HEK293 (cell line): ENCODE measurements around the gene CDC20.

ENCODE experiments used
- CTCF ChIA-PET: fragments of 350-600 bp; formaldehyde crosslinking; extraction: SDS; loops from one replicate; lab custom pipeline; 2021; ENCODE audit warnings: antibody characterized with exemption; lab: Yijun Ruan, JAX
- POLR2A ChIA-PET: fragments of 300-600 bp; formaldehyde crosslinking; extraction: SDS; loops from one replicate; lab custom pipeline; 2020; ENCODE audit warnings: antibody characterized with exemption, inconsistent platforms; lab: Yijun Ruan, JAX
- H3K27ac ChIP-seq: fragments of 200-500 bp; sonication (Bioruptor generic); 2 replicates; pipeline ENCODE4 v1.5.1; 2014; ENCODE audit warnings: low read depth, low read length, control low read depth, inconsistent platforms; ENCODE audit errors: extremely low read depth
- H3K36me3 ChIP-seq, 2 experiments: fragments of 200-500 bp in 1 of 2; sonication (Bioruptor generic) in 1 of 2; 1 replicate in 1 of 2; 2 replicates in 1 of 2; pipeline ENCODE4 v1.5.1; 2014 to 2017; ENCODE audit warnings: inconsistent platforms in 2 of 2, low read length in 2 of 2; ENCODE audit not compliant: control insufficient read depth in 2 of 2, insufficient read depth in 1 of 2
- H3K4me1 ChIP-seq: fragments of 200-500 bp; sonication (Bioruptor generic); 2 replicates; pipeline ENCODE4 v1.5.1; 2014; ENCODE audit warnings: mild to moderate bottlenecking, low read length, inconsistent platforms; ENCODE audit not compliant: control insufficient read depth, insufficient read depth
- H3K4me3 ChIP-seq: 2 replicates; pipeline ENCODE4 v1.5.1; 2011; ENCODE audit warnings: low read depth, mild to moderate bottlenecking, control low read depth, low read length, moderate library complexity
- H3K9me3 ChIP-seq: fragments of 200-500 bp; sonication (Bioruptor generic); 2 replicates; pipeline ENCODE4 v1.5.1; 2014; ENCODE audit warnings: low read depth, low read length, inconsistent platforms; ENCODE audit not compliant: control insufficient read depth, insufficient read depth
- FEZF1 ChIP-seq: fragments of 450-650 bp; formaldehyde crosslinking; IDR thresholded peaks from 2 replicates; pipeline ENCODE4 v1.5.1; 2016; ENCODE audit warnings: missing biosample characterization, missing genetic modification characterization
- KLF7 ChIP-seq: fragments of 450-650 bp; formaldehyde crosslinking; IDR thresholded peaks from 2 replicates; pipeline ENCODE4 v1.5.1; 2016; ENCODE audit warnings: missing biosample characterization, missing genetic modification characterization, borderline replicate concordance
- KLF8 ChIP-seq: fragments of 450-650 bp; formaldehyde crosslinking; IDR thresholded peaks from 2 replicates; pipeline ENCODE4 v1.5.1; 2016; ENCODE audit warnings: missing biosample characterization, missing genetic modification characterization
- OSR2 ChIP-seq: fragments of 450-650 bp; formaldehyde crosslinking; IDR thresholded peaks from 2 replicates; pipeline ENCODE4 v1.5.1; 2016; ENCODE audit warnings: missing biosample characterization, missing genetic modification characterization
- PBX3 ChIP-seq: sonication (generic); formaldehyde crosslinking; IDR thresholded peaks from 2 replicates; pipeline ENCODE4 v1.8.1; 2022; ENCODE audit warnings: mild to moderate bottlenecking, moderate library complexity, missing genetic modification reagents
- RBAK ChIP-seq: fragments of 450-650 bp; formaldehyde crosslinking; IDR thresholded peaks from 2 replicates; pipeline ENCODE4 v1.5.1; 2016; ENCODE audit warnings: missing biosample characterization, missing genetic modification characterization
- SP2 ChIP-seq: fragments of 450-650 bp; formaldehyde crosslinking; IDR thresholded peaks from 2 replicates; pipeline ENCODE4 v1.5.1; 2016; ENCODE audit warnings: missing biosample characterization, missing genetic modification characterization
- SP3 ChIP-seq: fragments of 450-650 bp; formaldehyde crosslinking; IDR thresholded peaks from 2 replicates; pipeline ENCODE4 v1.5.1; 2016; ENCODE audit warnings: missing biosample characterization, missing genetic modification characterization
- ZBTB20 ChIP-seq: fragments of 450-650 bp; formaldehyde crosslinking; IDR thresholded peaks from 2 replicates; pipeline ENCODE4 v1.5.1; 2016; ENCODE audit warnings: missing biosample characterization, missing genetic modification characterization
- ZBTB21 ChIP-seq: fragments of 450-650 bp; formaldehyde crosslinking; IDR thresholded peaks from 2 replicates; pipeline ENCODE4 v1.5.1; 2017; ENCODE audit warnings: missing biosample characterization, missing genetic modification characterization
- ZBTB8A ChIP-seq: fragments of 450-650 bp; formaldehyde crosslinking; IDR thresholded peaks from 2 replicates; pipeline ENCODE4 v1.5.1; 2016; ENCODE audit warnings: missing biosample characterization, missing genetic modification characterization
- ZFP37 ChIP-seq: fragments of 450-650 bp; formaldehyde crosslinking; IDR thresholded peaks from 2 replicates; pipeline ENCODE4 v1.5.1; 2016; ENCODE audit warnings: missing biosample characterization, missing genetic modification characterization
- ZIC2 ChIP-seq: fragments of 450-650 bp; formaldehyde crosslinking; IDR thresholded peaks from 2 replicates; pipeline ENCODE4 v1.5.1; 2016; ENCODE audit warnings: missing biosample characterization, missing genetic modification characterization
- ZNF10 ChIP-seq: fragments of 450-650 bp; formaldehyde crosslinking; IDR thresholded peaks from 2 replicates; pipeline ENCODE4 v1.5.1; 2017; ENCODE audit warnings: missing biosample characterization, missing genetic modification characterization
- ZNF121 ChIP-seq: fragments of 450-650 bp; formaldehyde crosslinking; IDR thresholded peaks from 2 replicates; pipeline ENCODE4 v1.5.1; 2016; ENCODE audit warnings: missing biosample characterization, missing genetic modification characterization
- ZNF16 ChIP-seq: fragments of 450-650 bp; formaldehyde crosslinking; IDR thresholded peaks from 2 replicates; pipeline ENCODE4 v1.5.1; 2016; ENCODE audit warnings: low read depth, missing biosample characterization, missing genetic modification characterization
- ZNF2 ChIP-seq: fragments of 450-650 bp; formaldehyde crosslinking; IDR thresholded peaks from 2 replicates; pipeline ENCODE4 v1.5.1; 2016; ENCODE audit warnings: missing biosample characterization, missing genetic modification characterization
- ZNF24 ChIP-seq: fragments of 450-650 bp; formaldehyde crosslinking; IDR thresholded peaks from 2 replicates; pipeline ENCODE4 v1.5.1; 2016; ENCODE audit warnings: missing biosample characterization, missing genetic modification characterization
- ZNF335 ChIP-seq: fragments of 450-650 bp; formaldehyde crosslinking; conservative IDR thresholded peaks from 2 replicates; pipeline ENCODE4 v1.5.1; 2016; ENCODE audit warnings: missing biosample characterization, missing genetic modification characterization
- ZNF398 ChIP-seq: fragments of 450-650 bp; formaldehyde crosslinking; IDR thresholded peaks from 2 replicates; pipeline ENCODE4 v1.5.1; 2017; ENCODE audit warnings: missing biosample characterization, missing genetic modification characterization
- ZNF555 ChIP-seq: fragments of 450-650 bp; formaldehyde crosslinking; conservative IDR thresholded peaks from 2 replicates; pipeline ENCODE4 v1.5.1; 2017; ENCODE audit warnings: missing biosample characterization, mild to moderate bottlenecking, missing genetic modification characterization, inconsistent platforms
- ZNF610 ChIP-seq: fragments of 450-650 bp; formaldehyde crosslinking; IDR thresholded peaks from 2 replicates; pipeline ENCODE4 v1.5.1; 2016; ENCODE audit warnings: missing biosample characterization, missing genetic modification characterization, borderline replicate concordance
- ZNF629 ChIP-seq: fragments of 450-650 bp; formaldehyde crosslinking; IDR thresholded peaks from 2 replicates; pipeline ENCODE4 v1.5.1; 2017; ENCODE audit warnings: missing biosample characterization, missing genetic modification characterization
- ZNF639 ChIP-seq: fragments of 450-650 bp; formaldehyde crosslinking; IDR thresholded peaks from 2 replicates; pipeline ENCODE4 v1.5.1; 2016; ENCODE audit warnings: missing biosample characterization, missing genetic modification characterization
- ZNF660 ChIP-seq: fragments of 450-650 bp; IDR thresholded peaks from 2 replicates; pipeline ENCODE4 v1.5.1; 2018; ENCODE audit warnings: missing biosample characterization, mild to moderate bottlenecking, missing genetic modification characterization
- ZNF664 ChIP-seq: fragments of 450-650 bp; formaldehyde crosslinking; IDR thresholded peaks from 2 replicates; pipeline ENCODE4 v1.5.1; 2016; ENCODE audit warnings: missing biosample characterization, missing genetic modification characterization
- ZNF776 ChIP-seq: fragments of 450-650 bp; formaldehyde crosslinking; IDR thresholded peaks from 2 replicates; pipeline ENCODE4 v1.5.0; 2017; ENCODE audit warnings: missing biosample characterization, missing genetic modification characterization, borderline replicate concordance
- ZNF830 ChIP-seq: fragments of 450-650 bp; IDR thresholded peaks from 2 replicates; pipeline ENCODE4 v1.5.0; 2018; ENCODE audit warnings: missing biosample characterization, missing genetic modification characterization, low read depth, mild to moderate bottlenecking, moderate library complexity
- ZNF843 ChIP-seq: fragments of 450-650 bp; formaldehyde crosslinking; IDR thresholded peaks from 2 replicates; pipeline ENCODE4 v1.5.1; 2016; ENCODE audit warnings: missing biosample characterization, missing genetic modification characterization
- ZSCAN16 ChIP-seq: fragments of 450-650 bp; formaldehyde crosslinking; IDR thresholded peaks from 2 replicates; pipeline ENCODE4 v1.5.1; 2016; ENCODE audit warnings: missing biosample characterization, missing genetic modification characterization
- ZSCAN23 ChIP-seq: fragments of 450-650 bp; formaldehyde crosslinking; IDR thresholded peaks from 2 replicates; pipeline ENCODE4 v1.5.1; 2016; ENCODE audit warnings: missing biosample characterization, missing genetic modification characterization
- TF ChIP-seq, protein P1 (sequence below): fragments of 450-650 bp; formaldehyde crosslinking; IDR thresholded peaks from 2 replicates; pipeline ENCODE4 v1.5.0; 2017; ENCODE audit warnings: missing biosample characterization, missing genetic modification characterization, borderline replicate concordance

Gene CDC20

GRCh38 chr1:43367904-43368645 lies 9.3 kb downstream of the CDC20 start, which contains the start of gene ELOVL1:
TSS of gene ELOVL1 (minus strand) at chr1:43368011. CDS start at chr1:43365609, 2,402 bp downstream.
- POLR2A ChIA-PET = interaction anchor here (0.8 to 2.7 kb wide), 10 partner anchors 10 to 79 kb away, joined by 3 to 34 read pairs (median 4); partner anchors contain the start of genes CDC20, MED8 and SZT2
- TF ChIP-seq ZNF660 (peak; percentile 73; the same call in 1 of the 2 replicates), ZNF830 (no peak), ZNF2 (tag by site-specific recombination) (peak; percentile 91), ZNF16 (tag by site-specific recombination) (peak; percentile 53; the same call in 1 of the 2 replicates), ZIC2 (peak; percentile 98), KLF8 (tag by site-specific recombination) (peak; percentile 88), PBX3 (CRISPR knock-in tag) (peak; percentile 54; the same call in 1 of the 2 replicates), SP3 (tag by site-specific recombination) (peak; percentile 25), ZNF610 (peak; percentile 73; the same call in 1 of the 2 replicates), ZNF843 (tag by site-specific recombination) (0 out of 2 replicates have a peak, but pooled peaks have one; percentile 31), SP2 (tag by site-specific recombination) (peak; percentile 33), ZBTB8A (tag by site-specific recombination) (peak; percentile 91), ZNF776 (tag by site-specific recombination) (no peak), ZNF555 (tag by site-specific recombination) (no peak), KLF7 (tag by site-specific recombination) (peak; percentile 85), ZNF664 (tag by site-specific recombination) (no peak), ZNF629 (peak; percentile 58), ZBTB21 (tag by site-specific recombination) (no peak), ZNF335 (tag by site-specific recombination) (peak; percentile 70), ZNF639 (tag by site-specific recombination) (no peak), ZSCAN16 (tag by site-specific recombination) (no peak), RBAK (tag by site-specific recombination) (no peak), FEZF1 (tag by site-specific recombination) (0 out of 2 replicates have a peak, but pooled peaks have one; percentile 12), ZNF398 (peak; percentile 73), ZSCAN23 (tag by site-specific recombination) (0 out of 2 replicates have a peak, but pooled peaks have one; percentile 77), ZNF121 (tag by site-specific recombination) (peak; percentile 89), ZNF24 (peak; percentile 73; the same call in 1 of the 2 replicates), ZBTB20 (tag by site-specific recombination) (peak; percentile 99), ZFP37 (peak; percentile 87), OSR2 (tag by site-specific recombination) (peak; percentile 54; the same call in 1 of the 2 replicates), ZNF10 (tag by site-specific recombination) (peak; percentile 91)
- TF ChIP-seq, protein P1, sequence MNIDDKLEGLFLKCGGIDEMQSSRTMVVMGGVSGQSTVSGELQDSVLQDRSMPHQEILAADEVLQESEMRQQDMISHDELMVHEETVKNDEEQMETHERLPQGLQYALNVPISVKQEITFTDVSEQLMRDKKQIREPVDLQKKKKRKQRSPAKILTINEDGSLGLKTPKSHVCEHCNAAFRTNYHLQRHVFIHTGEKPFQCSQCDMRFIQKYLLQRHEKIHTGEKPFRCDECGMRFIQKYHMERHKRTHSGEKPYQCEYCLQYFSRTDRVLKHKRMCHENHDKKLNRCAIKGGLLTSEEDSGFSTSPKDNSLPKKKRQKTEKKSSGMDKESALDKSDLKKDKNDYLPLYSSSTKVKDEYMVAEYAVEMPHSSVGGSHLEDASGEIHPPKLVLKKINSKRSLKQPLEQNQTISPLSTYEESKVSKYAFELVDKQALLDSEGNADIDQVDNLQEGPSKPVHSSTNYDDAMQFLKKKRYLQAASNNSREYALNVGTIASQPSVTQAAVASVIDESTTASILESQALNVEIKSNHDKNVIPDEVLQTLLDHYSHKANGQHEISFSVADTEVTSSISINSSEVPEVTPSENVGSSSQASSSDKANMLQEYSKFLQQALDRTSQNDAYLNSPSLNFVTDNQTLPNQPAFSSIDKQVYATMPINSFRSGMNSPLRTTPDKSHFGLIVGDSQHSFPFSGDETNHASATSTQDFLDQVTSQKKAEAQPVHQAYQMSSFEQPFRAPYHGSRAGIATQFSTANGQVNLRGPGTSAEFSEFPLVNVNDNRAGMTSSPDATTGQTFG = no peak

More at GRCh38 chr1:43367904-43368645, 9.3 kb downstream of the CDC20 start, which contains the start of gene ELOVL1:
- peaks cover 8% of the 10 kb centered on the region; the same call in 1 of the 2 replicates for H3K4me1 ChIP-seq
- peak within 1 kb of the TSS; percentile 53 for H3K4me3 ChIP-seq
- H3K9me3 ChIP-seq = no peaks in the 10 kb centered on the region
- H3K36me3 ChIP-seq = peaks cover 0 to 29% of the 10 kb centered on the region in 2 experiments; a peak in 1 of 3 replicates
- CTCF ChIA-PET = interaction anchor here (0.6 to 1.6 kb wide), 9 partner anchors 9 to 1510 kb away, joined by 3 to 8 read pairs (median 3); partner anchors contain the start of gene CDC20
- H3K27ac ChIP-seq = peak within 1 kb of the TSS; percentile 92
